Neural progenitor cell (in vitro differentiated cells): Measurements from ENCODE around the gene GABRB1. TPM values are rescaled to one million over a fixed set of nuclear protein-coding genes. Genes with fewer than 3 reads are reported as not detected.
A peak's percentile ranks its signal among the peaks of the same experiment; 100 is the strongest.

Experiments
- DNase-seq: peaks from one replicate; pipeline ENCODE4 v3.0.0-alpha.2; 2016; ENCODE audit warnings: low spot score
- H2AFZ ChIP-seq: fragments of 200-600 bp; sonication (generic); replicated peaks from 2 replicates; pipeline ENCODE4 v1.6.1; 2016; ENCODE audit warnings: antibody characterized with exemption
- H3F3A ChIP-seq: fragments of 200-600 bp; sonication (generic); 2 replicates; pipeline ENCODE4 v1.6.1; 2016; ENCODE audit warnings: antibody characterized with exemption, low read depth
- H3K27ac ChIP-seq: fragments of 200-600 bp; sonication (generic); 2 replicates; pipeline ENCODE4 v1.5.1; 2016; ENCODE audit warnings: mild to moderate bottlenecking
- H3K27me3 ChIP-seq: fragments of 200-600 bp; sonication (generic); 2 replicates; pipeline ENCODE4 v1.6.1; 2016; ENCODE audit warnings: mild to moderate bottlenecking, moderate library complexity
- H3K36me3 ChIP-seq: fragments of 200-600 bp; sonication (generic); 2 replicates; pipeline ENCODE4 v1.5.1; 2016
- H3K4me1 ChIP-seq: fragments of 200-600 bp; sonication (generic); 2 replicates; pipeline ENCODE4 v1.6.1; 2016; ENCODE audit warnings: mixed run types
- H3K4me2 ChIP-seq: fragments of 200-600 bp; sonication (generic); 2 replicates; pipeline ENCODE4 v1.6.1; 2016
- H3K4me3 ChIP-seq: fragments of 200-600 bp; sonication (generic); 2 replicates; pipeline ENCODE4 v1.5.1; 2016
- H3K79me2 ChIP-seq: fragments of 200-600 bp; sonication (generic); 2 replicates; pipeline ENCODE4 v1.6.1; 2016; ENCODE audit warnings: low read depth
- H3K9ac ChIP-seq: fragments of 200-600 bp; sonication (generic); 2 replicates; pipeline ENCODE4 v1.6.1; 2016
- H3K9me3 ChIP-seq: fragments of 200-600 bp; sonication (generic); 2 replicates; pipeline ENCODE4 v1.5.1; 2016; ENCODE audit warnings: low read depth
- H4K20me1 ChIP-seq: fragments of 200-600 bp; sonication (generic); 2 replicates; pipeline ENCODE4 v1.6.1; 2016; ENCODE audit warnings: low read depth
- H3K27ac Mint-ChIP-seq: 3 replicates; pipeline ENCODE4 v1.8.0; 2021; ENCODE audit warnings: mixed read lengths
- H3K27me3 Mint-ChIP-seq: 2 replicates; pipeline ENCODE4 v1.8.0; 2022; ENCODE audit warnings: low read depth, mild to moderate bottlenecking, inconsistent platforms, moderate library complexity, mixed read lengths; ENCODE audit not compliant: insufficient read depth
- H3K36me3 Mint-ChIP-seq: 3 replicates; pipeline ENCODE4 v1.8.0; 2021; ENCODE audit warnings: mixed read lengths
- H3K4me1 Mint-ChIP-seq: 3 replicates; pipeline ENCODE4 v1.8.0; 2021; ENCODE audit warnings: mixed read lengths
- H3K4me3 Mint-ChIP-seq: 3 replicates; pipeline ENCODE4 v1.8.0; 2021; ENCODE audit warnings: mild to moderate bottlenecking, moderate library complexity, mixed read lengths
- H3K9me3 Mint-ChIP-seq: 3 replicates; pipeline ENCODE4 v1.8.0; 2020; ENCODE audit warnings: mixed read lengths
- EZH2 ChIP-seq: fragments of 200-600 bp; sonication (generic); IDR thresholded peaks from 2 replicates; pipeline ENCODE4 v1.6.1; 2017; ENCODE audit warnings: antibody characterized with exemption, mild to moderate bottlenecking, moderate library complexity
- EZH2phosphoT487 ChIP-seq: fragments of 200-600 bp; sonication (generic); IDR thresholded peaks from 2 replicates; pipeline ENCODE4 v1.6.1; 2017; ENCODE audit warnings: antibody characterized with exemption
- total RNA-seq: library from RNA; depleted of rRNA; stranded (reverse); fragments of >200 nt; gene quantifications from 2 replicates; pipeline ENCODE4 v1.2.3, GENCODE V29; 2015; ENCODE audit warnings: low replicate concordance
- TF ChIP-seq, protein P1 (sequence below): fragments of 200-600 bp; sonication (generic); IDR thresholded peaks from 2 replicates; pipeline ENCODE4 v1.5.1; 2017; ENCODE audit warnings: antibody characterized with exemption, mild to moderate bottlenecking

The GABRB1 gene
- total RNA-seq, 1 donor from 2014 or later: not detected

DNA sequence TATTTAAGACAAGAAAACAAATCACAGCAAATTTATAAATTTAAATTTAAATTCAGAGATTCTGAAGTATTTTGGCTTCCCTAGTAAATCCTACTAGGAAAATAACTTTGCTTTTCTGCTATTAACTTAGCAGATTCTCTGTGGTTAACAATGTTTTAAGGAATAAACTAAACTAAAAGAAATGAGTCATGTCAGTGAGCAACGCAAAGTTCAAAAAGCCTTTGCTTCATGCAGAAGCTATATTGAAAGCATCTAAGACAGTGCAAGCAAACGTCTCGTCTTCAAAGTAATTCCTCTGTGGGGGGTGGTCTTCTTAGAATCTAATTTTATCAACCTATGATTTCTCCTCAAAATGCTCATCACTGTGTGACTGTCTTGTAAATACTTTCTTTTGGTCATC lies 30.1 kb downstream of the GABRB1 start:
- Histone ChIP-seq H3K27ac (no peak overlapping the region), H3F3A (no peaks in the 10 kb centered on the region), H3K36me3 (no peaks in the 10 kb centered on the region), H3K79me2 (no peaks in the 10 kb centered on the region), H3K9ac (no peak overlapping the region), H3K4me1 (no peaks in the 10 kb centered on the region), H3K9me3 (no peaks in the 10 kb centered on the region), H4K20me1 (no peaks in the 10 kb centered on the region), H2AFZ (no peak overlapping the region), H3K4me2 (no peak overlapping the region), H3K27me3 (no peaks in the 10 kb centered on the region), H3K4me3 (no peak overlapping the region)
- Mint-ChIP-seq H3K36me3 (no peaks in the 10 kb centered on the region), H3K9me3 (no peaks in the 10 kb centered on the region), H3K27ac (no peak overlapping the region), H3K27me3 (no peaks in the 10 kb centered on the region), H3K4me1 (peaks cover 25% of the 10 kb centered on the region), H3K4me3 (no peak overlapping the region)
- TF ChIP-seq EZH2phosphoT487: no peak
- TF ChIP-seq, protein P1, sequence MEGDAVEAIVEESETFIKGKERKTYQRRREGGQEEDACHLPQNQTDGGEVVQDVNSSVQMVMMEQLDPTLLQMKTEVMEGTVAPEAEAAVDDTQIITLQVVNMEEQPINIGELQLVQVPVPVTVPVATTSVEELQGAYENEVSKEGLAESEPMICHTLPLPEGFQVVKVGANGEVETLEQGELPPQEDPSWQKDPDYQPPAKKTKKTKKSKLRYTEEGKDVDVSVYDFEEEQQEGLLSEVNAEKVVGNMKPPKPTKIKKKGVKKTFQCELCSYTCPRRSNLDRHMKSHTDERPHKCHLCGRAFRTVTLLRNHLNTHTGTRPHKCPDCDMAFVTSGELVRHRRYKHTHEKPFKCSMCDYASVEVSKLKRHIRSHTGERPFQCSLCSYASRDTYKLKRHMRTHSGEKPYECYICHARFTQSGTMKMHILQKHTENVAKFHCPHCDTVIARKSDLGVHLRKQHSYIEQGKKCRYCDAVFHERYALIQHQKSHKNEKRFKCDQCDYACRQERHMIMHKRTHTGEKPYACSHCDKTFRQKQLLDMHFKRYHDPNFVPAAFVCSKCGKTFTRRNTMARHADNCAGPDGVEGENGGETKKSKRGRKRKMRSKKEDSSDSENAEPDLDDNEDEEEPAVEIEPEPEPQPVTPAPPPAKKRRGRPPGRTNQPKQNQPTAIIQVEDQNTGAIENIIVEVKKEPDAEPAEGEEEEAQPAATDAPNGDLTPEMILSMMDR: no peak
- no peak for TF ChIP-seq EZH2
- no peak for DNase-seq

DNA sequence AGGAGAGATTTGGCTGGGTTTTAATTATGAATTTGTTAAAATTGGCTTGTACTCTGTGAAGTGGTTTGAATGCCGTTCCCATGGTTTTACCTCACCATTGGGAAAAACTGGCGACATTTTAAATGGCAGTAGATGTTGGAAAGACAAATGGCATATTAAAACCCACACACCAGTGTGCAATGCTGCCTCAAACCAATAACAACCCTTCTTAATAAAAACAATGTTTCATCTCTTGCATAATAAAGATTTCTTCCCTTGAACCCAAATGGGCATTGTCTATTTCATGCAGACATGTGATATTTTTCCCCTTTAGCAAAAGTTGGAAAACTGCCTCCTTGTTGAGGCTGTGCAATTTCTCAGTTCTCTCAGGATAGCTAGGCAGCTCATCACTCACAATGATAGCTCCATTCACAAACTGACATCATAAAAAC lies 33.7 kb downstream of the GABRB1 start:
- Histone ChIP-seq H3K27ac (no peak overlapping the region), H3K9me3 (no peaks in the 10 kb centered on the region), H3K4me3 (no peak overlapping the region), H3F3A (no peaks in the 10 kb centered on the region), H3K4me2 (no peak overlapping the region), H4K20me1 (no peaks in the 10 kb centered on the region), H3K9ac (no peak overlapping the region), H2AFZ (peak overlapping the region; percentile 5), H3K79me2 (no peaks in the 10 kb centered on the region), H3K4me1 (no peaks in the 10 kb centered on the region), H3K27me3 (no peaks in the 10 kb centered on the region), H3K36me3 (no peaks in the 10 kb centered on the region)
- Mint-ChIP-seq H3K9me3 (no peaks in the 10 kb centered on the region), H3K27ac (no peak overlapping the region), H3K4me1 (peaks cover 13% of the 10 kb centered on the region), H3K27me3 (no peaks in the 10 kb centered on the region), H3K36me3 (no peaks in the 10 kb centered on the region), H3K4me3 (no peak overlapping the region)
- DNase-seq: no peak
- TF ChIP-seq EZH2 (no peak), EZH2phosphoT487 (no peak)
- TF ChIP-seq, protein P1: no peak

DNA sequence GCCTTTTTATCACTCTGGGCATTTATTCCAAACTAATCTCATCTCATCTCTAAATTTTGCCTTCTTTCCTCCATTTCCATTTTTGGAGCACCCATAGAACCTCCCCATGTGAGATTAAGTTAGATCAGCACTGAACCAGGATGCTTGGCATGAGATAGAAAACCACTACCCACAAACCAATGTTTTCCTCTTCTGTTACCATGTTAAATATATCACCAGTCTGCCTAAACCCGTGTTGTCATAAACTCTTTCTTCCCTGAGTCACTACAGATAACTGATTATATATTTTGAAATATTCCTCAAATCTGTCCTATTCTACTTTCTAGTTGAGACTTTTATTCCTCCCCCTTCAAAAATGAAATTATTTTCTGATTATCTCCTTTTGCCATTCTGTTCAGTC lies 37.6 kb downstream of the GABRB1 start:
- Histone ChIP-seq H3K27me3 (no peaks in the 10 kb centered on the region), H3K79me2 (no peaks in the 10 kb centered on the region), H3F3A (no peaks in the 10 kb centered on the region), H3K27ac (no peak overlapping the region), H3K4me1 (peaks cover 13% of the 10 kb centered on the region), H3K4me3 (no peak overlapping the region), H2AFZ (no peak overlapping the region), H3K9ac (no peak overlapping the region), H3K4me2 (no peak overlapping the region), H3K36me3 (no peaks in the 10 kb centered on the region), H4K20me1 (no peaks in the 10 kb centered on the region), H3K9me3 (no peaks in the 10 kb centered on the region)
- Mint-ChIP-seq H3K27me3 (no peaks in the 10 kb centered on the region), H3K27ac (no peak overlapping the region), H3K4me1 (peaks cover 11% of the 10 kb centered on the region), H3K9me3 (no peaks in the 10 kb centered on the region), H3K36me3 (no peaks in the 10 kb centered on the region), H3K4me3 (no peak overlapping the region)
- DNase-seq: no peak
- TF ChIP-seq, protein P1: no peak
- TF ChIP-seq EZH2phosphoT487 (no peak), EZH2 (no peak)
